Adrenal gland (tissue), 12 donors: Measurements from ENCODE around the gene SGMS1. TPM values are rescaled to one million over a fixed set of nuclear protein-coding genes. Genes with fewer than 3 reads are reported as not detected.

Experiments
- DNase-seq, 7 donors: peaks; one replicate each; pipeline ENCODE4 v3.0.0-alpha.2; 2019 to 2020
- H3K27ac ChIP-seq, 5 donors: fragments of 200-600 bp; sonication (generic) in 4 of 5; 1 replicate in 3 of 5; 2 replicates in 2 of 5; pipeline versions ENCODE4 v1.5.1 to v1.8.0; 2016 to 2020; ENCODE audit warnings: mild to moderate bottlenecking in 1 of 5
- H3K27me3 ChIP-seq: fragments of 200-600 bp; 2 replicates; pipeline ENCODE4 v1.8.0; 2021
- H3K36me3 ChIP-seq, 2 donors: fragments of 200-600 bp; replicated peaks in 1 of 2; 1 replicate in 1 of 2; 2 replicates in 1 of 2; pipeline versions ENCODE4 v1.5.1 to v1.8.0; 2018 to 2022
- H3K4me1 ChIP-seq, 2 donors: fragments of 200-600 bp; replicated peaks in 1 of 2; 1 replicate in 1 of 2; 2 replicates in 1 of 2; pipeline versions ENCODE4 v1.5.1 to v1.8.0; 2018 to 2021
- H3K4me3 ChIP-seq, 4 donors: fragments of 200-600 bp; sonication (generic) in 3 of 4; one replicate each; pipeline ENCODE4 v1.5.1; 2016 to 2018
- H3K9me3 ChIP-seq, 3 donors: fragments of 200-600 bp; sonication (generic) in 1 of 3; replicated peaks in 1 of 3; 1 replicate in 2 of 3; 2 replicates in 1 of 3; pipeline versions ENCODE4 v1.5.1 to v1.8.0; 2016 to 2021
- CTCF ChIP-seq, 6 experiments: fragments of 450-650 bp in 4 of 6; fragments of 200-600 bp in 2 of 6; sonication (generic) in 1 of 6; IDR thresholded peaks; 1 replicate in 5 of 6; 2 replicates in 1 of 6; pipeline versions ENCODE4 v1.5.1 to v1.8.0; 2016 to 2021; ENCODE audit warnings: antibody characterized with exemption in 6 of 6, mild to moderate bottlenecking in 2 of 6, moderate library complexity in 1 of 6
- POLR2A ChIP-seq, 2 donors: fragments of 450-650 bp; IDR thresholded peaks; one replicate each; pipeline ENCODE4 v1.6.1; 2017; ENCODE audit warnings: antibody characterized with exemption in 2 of 2, mild to moderate bottlenecking in 2 of 2, moderate library complexity in 1 of 2
- WGBS, 4 donors: extraction: QIAGEN DNeasy Blood & Tissue Kit in 2 of 4; methylation state at CpG; one replicate each; pipeline versions ENCODE4 v1.1.5 to v1.1.7; 2013 to 2017; 5-methylcytosine and 5-hydroxymethylcytosine counted together
- intact Hi-C, 2 donors: fragments of 100-400 bp; cut with DNase I; formaldehyde crosslinking; loops; one replicate each; pipeline versions ENCODE4 v1.14.1 to v1.15.0; 2022 to 2023
- polyA plus RNA-seq, 3 donors: library from polyadenylated mRNA; stranded (reverse); fragments of 200-250 nt in 2 of 3; fragments of 350-450 nt in 1 of 3; fragmentation: Illumina TruSeq in 1 of 3; extraction: RNeasy Lipid Tissue Mini Kit (QIAGEN cat#74804) in 1 of 3; gene quantifications; one replicate each; pipeline ENCODE4 v1.2.3, GENCODE V29; 2013 to 2014
- total RNA-seq, 9 donors: library from RNA; depleted of rRNA in 4 of 9; stranded (reverse); fragments of >200 nt in 4 of 9; fragments of 120-200 nt in 1 of 9; fragmentation: NEBNext Ultra II Directional in 1 of 9; extraction: Animal tissue kit (Norgen Biotek cat#: 25700) in 1 of 9; gene quantifications; one replicate each; pipeline versions ENCODE4 v1.1.0 to v1.2.4, GENCODE V29; 2013 to 2023
- donor health status: healthy with polysubstance abuse.
- donor health status: Bipolar disorder and iron deficiency.
- donor health status: DM: yes; HTN: yes; CAD: no.
- donor health status: DM: no; HTN: no; CAD: no.
- donor health status: DM: no; HTN: no; CAD: no.
- donor health status: DM: yes; HTN: yes; CAD: no.

The SGMS1 gene
- total and polyA plus RNA-seq, 12 donors = 9.1 to 152 (median 62.2) TPM

DNA sequence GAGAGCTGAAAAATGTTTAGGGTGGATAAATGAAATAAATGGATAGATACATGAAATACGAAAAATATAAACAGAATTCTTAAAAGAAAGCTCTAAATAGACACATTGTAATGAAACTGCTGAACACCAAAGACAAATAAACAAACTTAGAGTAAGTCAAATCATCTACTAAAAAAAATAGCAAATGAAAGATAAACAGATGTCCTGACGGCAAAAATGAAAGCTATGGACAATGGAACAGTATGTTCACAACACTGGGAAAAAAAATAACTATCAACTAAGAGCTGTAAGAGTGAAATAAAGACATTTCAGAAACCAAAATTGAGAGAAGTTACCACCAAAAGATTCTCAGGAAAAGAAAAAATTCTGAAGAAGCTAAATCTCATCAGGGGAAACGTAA, 106.1 kb downstream of the SGMS1 start:
- H3K4me3 ChIP-seq = no peak overlapping the region
- WGBS, 4 donors = 76 to 88% (median 85%) methylated on average over 3 of the region's 3 CpGs
- no peak for TF ChIP-seq POLR2A (IDR thresholded peaks at IDR 0.05)
- no peak for TF ChIP-seq CTCF (IDR thresholded peaks at IDR 0.05)
- no peak overlapping the region for H3K27ac ChIP-seq
- no peaks in the 10 kb centered on the region for H3K9me3 ChIP-seq
- H3K4me1 ChIP-seq = peaks cover 3 to 14% of the 10 kb centered on the region in 2 donors
- no peaks in the 10 kb centered on the region for H3K36me3 ChIP-seq
- intact Hi-C loops = no loop called here
- no peaks in the 10 kb centered on the region for H3K27me3 ChIP-seq
- DNase-seq = no peak

DNA sequence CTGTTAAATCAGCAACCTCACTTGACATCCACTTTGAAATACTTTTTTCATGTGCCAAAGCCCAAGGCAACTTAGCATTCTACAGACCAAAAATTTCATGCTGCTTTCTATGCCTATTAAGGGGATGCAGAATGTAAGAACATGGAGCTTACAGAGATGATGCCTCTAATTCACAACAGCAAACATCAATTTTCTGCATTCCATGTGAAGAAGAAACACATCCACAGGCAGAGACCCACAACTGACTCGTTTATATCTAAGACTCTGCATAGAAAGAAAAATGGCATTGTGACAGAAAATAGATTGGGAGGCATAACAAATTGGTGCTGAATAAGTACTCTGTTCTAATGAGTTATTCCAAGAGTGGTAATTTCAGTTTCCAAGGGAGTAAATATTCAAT, 107.6 kb downstream of the SGMS1 start:
- WGBS, 4 donors = 41 to 65% (median 46%) methylated on average over 1 of the region's 1 CpG
- TF ChIP-seq POLR2A (IDR thresholded peaks at IDR 0.05) = no peak
- no peak for TF ChIP-seq CTCF (IDR thresholded peaks at IDR 0.05)
- no peak for DNase-seq
- intact Hi-C loops = no loop called here
- no peaks in the 10 kb centered on the region for H3K36me3 ChIP-seq
- H3K4me3 ChIP-seq = no peak overlapping the region
- H3K27me3 ChIP-seq = no peaks in the 10 kb centered on the region
- no peaks in the 10 kb centered on the region for H3K9me3 ChIP-seq
- no peak overlapping the region for H3K27ac ChIP-seq
- peaks cover 16 to 28% of the 10 kb centered on the region in 2 donors for H3K4me1 ChIP-seq

DNA sequence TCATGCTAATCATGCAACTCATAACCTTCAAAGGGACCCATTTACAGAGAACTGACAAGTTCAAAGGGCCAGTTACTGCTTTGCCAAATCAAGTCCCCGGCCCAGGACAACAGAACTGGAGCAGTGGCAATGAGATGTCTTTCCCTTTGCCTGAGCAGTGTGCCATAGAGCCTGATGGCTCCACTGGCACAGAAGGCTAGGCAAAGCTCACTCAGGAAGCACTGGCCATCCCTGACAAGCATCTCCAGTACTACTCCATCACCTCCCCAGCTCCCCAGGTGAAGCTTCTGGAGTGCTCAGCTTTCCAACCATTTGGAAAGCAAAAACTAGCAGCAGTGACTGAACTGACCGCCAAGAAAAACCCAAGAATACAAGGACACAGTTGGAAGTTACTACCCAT, 108.3 kb downstream of the SGMS1 start:
- Histone ChIP-seq H3K27me3 (no peaks in the 10 kb centered on the region), H3K4me1 (peaks cover 21 to 29% of the 10 kb centered on the region in 2 donors), H3K36me3 (no peaks in the 10 kb centered on the region), H3K27ac (peak overlapping the region in 2 of 5 donors; percentile 43 to 54), H3K4me3 (no peak overlapping the region), H3K9me3 (no peaks in the 10 kb centered on the region)
- TF ChIP-seq CTCF (IDR thresholded peaks at IDR 0.05) (no peak), POLR2A (IDR thresholded peaks at IDR 0.05) (no peak)
- intact Hi-C loops = no loop called here
- 67 to 94% (median 74%) methylated on average over 2 of the region's 2 CpGs for WGBS, 4 donors
- no peak for DNase-seq

DNA sequence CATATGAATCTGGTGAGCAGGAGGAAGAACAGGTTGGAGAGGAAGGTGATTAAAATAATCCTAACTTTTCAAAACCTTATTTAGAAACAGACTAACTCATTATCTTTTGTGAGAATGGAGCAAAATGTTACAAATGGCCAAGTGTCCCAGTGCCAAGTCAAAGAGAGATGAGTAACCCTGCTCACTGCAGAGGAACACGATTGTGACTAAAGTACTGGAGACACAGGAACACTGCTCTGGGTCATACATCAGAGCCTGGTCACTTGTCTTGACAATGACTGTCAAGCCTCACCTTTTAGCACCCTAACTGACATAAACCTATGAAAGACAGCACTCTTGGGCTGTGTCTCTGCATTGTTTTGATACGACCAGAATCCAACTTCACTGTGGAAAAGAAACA, 108.8 kb downstream of the SGMS1 start:
- 46 to 63% (median 53%) methylated on average over 2 of the region's 2 CpGs for WGBS, 4 donors
- Histone ChIP-seq H3K4me1 (peaks cover 21 to 29% of the 10 kb centered on the region in 2 donors), H3K4me3 (no peak overlapping the region), H3K9me3 (no peaks in the 10 kb centered on the region), H3K27me3 (no peaks in the 10 kb centered on the region), H3K27ac (peak overlapping the region in 3 of 5 donors; percentile 18 to 54 (median 43)), H3K36me3 (no peaks in the 10 kb centered on the region)
- TF ChIP-seq CTCF (IDR thresholded peaks at IDR 0.05) (no peak), POLR2A (IDR thresholded peaks at IDR 0.05) (no peak)
- intact Hi-C loops = no loop called here
- DNase-seq = peak in 5 of 7 donors; percentile 40 to 70 (median 53)
